Measurements from ENCODE around the gene PDZD7.

DNA sequence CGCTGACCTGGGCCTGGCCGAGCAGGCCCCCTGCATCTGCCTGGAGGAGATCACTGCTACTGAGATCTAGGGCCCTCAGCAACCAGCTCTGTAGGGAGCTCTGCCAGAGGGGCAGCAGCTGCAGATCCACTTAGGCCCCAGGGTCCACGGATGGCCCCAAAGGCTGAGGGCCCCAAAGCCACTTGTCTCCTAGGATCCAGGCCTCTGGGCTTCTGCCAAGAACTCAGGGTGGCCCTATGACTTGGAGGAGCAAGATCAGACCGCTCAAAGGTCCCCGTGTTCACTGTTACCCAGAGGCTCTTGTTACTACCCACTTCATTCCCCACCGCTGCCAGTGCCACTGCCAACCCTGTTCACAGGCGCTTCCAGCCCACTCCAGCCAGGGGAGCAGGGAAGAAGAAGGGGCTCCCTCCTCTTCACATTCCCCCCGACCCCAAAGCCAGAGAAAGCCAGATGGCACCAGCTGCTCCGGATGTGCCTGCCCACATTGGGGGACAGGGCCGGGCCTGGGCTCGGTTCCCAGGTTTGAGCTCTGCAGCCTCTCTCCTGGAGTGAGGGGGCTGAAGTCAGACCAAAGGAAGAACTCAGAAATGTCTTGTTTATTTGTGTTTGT lies 23.7 kb downstream of the PDZD7 start:
- TF ChIP-seq CTCF (IDR thresholded peaks at IDR 0.05) (no peak), POLR2AphosphoS5 (IDR thresholded peaks at IDR 0.05) (no peak), POLR2A (IDR thresholded peaks at IDR 0.05) (no peak), EP300 (IDR thresholded peaks at IDR 0.05) (no peak)
